ENCODE data around the gene APBB1. TPM values are rescaled to one million over a fixed set of nuclear protein-coding genes. Genes with fewer than 3 reads are reported as not detected.
A peak's percentile ranks its signal among the peaks of the same experiment; 100 is the strongest.

APBB1 gene
- polyA plus RNA-seq, 1 experiment: 62.5 TPM

GRCh38 chr11:6418557-6419008, 311 bp downstream of the APBB1 start:
- peak overlapping the region; percentile 87 for H3K4me3 ChIP-seq (ENCODE audit: low read depth, low read length)
- 0 out of 2 replicates have a peak, but pooled peaks cover 1% of the 10 kb centered on the region for H3K36me3 ChIP-seq (ENCODE audit: control insufficient read depth, insufficient read depth, low read length)
- no peak for DNase-seq (ENCODE audit: low read depth)
- no peak for TF ChIP-seq CTCF (IDR thresholded peaks at IDR 0.05; ENCODE audit: insufficient read depth, low read depth, low read length)
- ChIA-PET POLR2A (no interaction called here), CTCF (interaction anchor here (0.6 to 2.8 kb wide), 7 partner anchors 9 to 172 kb away, joined by 3 to 14 read pairs (median 3); no protein-coding TSS in a partner anchor)
- H3K27me3 ChIP-seq (ENCODE audit: control insufficient read depth, insufficient read depth, low read length): peaks cover 4% of the 10 kb centered on the region

- ChIA-PET POLR2A (no interaction called here), CTCF (interaction anchor here (0.6 to 2.5 kb wide), 7 partner anchors 9 to 172 kb away, joined by 3 to 8 read pairs (median 3); no protein-coding TSS in a partner anchor)
- peaks cover 4% of the 10 kb centered on the region for H3K27me3 ChIP-seq (ENCODE audit: control insufficient read depth, insufficient read depth, low read length)
- 0 out of 2 replicates have a peak, but pooled peaks cover 1% of the 10 kb centered on the region for H3K36me3 ChIP-seq (ENCODE audit: control insufficient read depth, insufficient read depth, low read length)
- TF ChIP-seq CTCF (IDR thresholded peaks at IDR 0.05; ENCODE audit: insufficient read depth, low read depth, low read length): no peak
- DNase-seq (ENCODE audit: low read depth): no peak
- peak overlapping the region; percentile 87 for H3K4me3 ChIP-seq (ENCODE audit: low read depth, low read length)
Observed at GRCh38 chr11:6417907-6418556, 862 bp downstream of the APBB1 start.

- H3K27me3 ChIP-seq (ENCODE audit: control insufficient read depth, insufficient read depth, low read length): no peaks in the 10 kb centered on the region
- CTCF ChIA-PET: no interaction called here
- DNase-seq (ENCODE audit: low read depth): no peak
- POLR2A ChIA-PET: interaction anchor here (0.7 kb wide), 1 partner anchor 13 kb away, joined by 3 read pairs; no protein-coding TSS in a partner anchor
- TF ChIP-seq CTCF (IDR thresholded peaks at IDR 0.05; ENCODE audit: insufficient read depth, low read depth, low read length): no peak
- peaks cover 3% of the 10 kb centered on the region; the same call in 1 of the 2 replicates for H3K36me3 ChIP-seq (ENCODE audit: control insufficient read depth, insufficient read depth, low read length)
- H3K4me3 ChIP-seq (ENCODE audit: low read depth, low read length): no peak overlapping the region
Observed at GRCh38 chr11:6415797-6416196, 3.1 kb downstream of the APBB1 start.

GRCh38 chr11:6414874-6415328, 4.0 kb downstream of the APBB1 start:
- Histone ChIP-seq H3K4me3 (ENCODE audit: low read depth, low read length) (no peak overlapping the region), H3K27me3 (ENCODE audit: control insufficient read depth, insufficient read depth, low read length) (no peaks in the 10 kb centered on the region), H3K36me3 (ENCODE audit: control insufficient read depth, insufficient read depth, low read length) (peaks cover 3% of the 10 kb centered on the region; the same call in 1 of the 2 replicates)
- DNase-seq (ENCODE audit: low read depth): no peak
- POLR2A ChIA-PET: no interaction called here
- CTCF ChIA-PET: no interaction called here
- TF ChIP-seq CTCF (IDR thresholded peaks at IDR 0.05; ENCODE audit: insufficient read depth, low read depth, low read length): no peak

GRCh38 chr11:6413791-6414201, 5.1 kb downstream of the APBB1 start:
- no peak for DNase-seq (ENCODE audit: low read depth)
- ChIA-PET CTCF (no interaction called here), POLR2A (interaction anchor here (1.0 kb wide), 1 partner anchor 24 kb away, joined by 3 read pairs; the partner anchor contains the start of gene SMPD1)
- peaks cover 3% of the 10 kb centered on the region; the same call in 1 of the 2 replicates for H3K36me3 ChIP-seq (ENCODE audit: control insufficient read depth, insufficient read depth, low read length)
- H3K4me3 ChIP-seq (ENCODE audit: low read depth, low read length): no peak overlapping the region
- H3K27me3 ChIP-seq (ENCODE audit: control insufficient read depth, insufficient read depth, low read length): no peaks in the 10 kb centered on the region
- no peak for TF ChIP-seq CTCF (IDR thresholded peaks at IDR 0.05; ENCODE audit: insufficient read depth, low read depth, low read length)

Data from BJ (cell line).